Measurements from ENCODE around the gene ALPG. TPM values are rescaled to one million over a fixed set of nuclear protein-coding genes. Genes with fewer than 3 reads are reported as not detected.
"Not testable (repeated sequence)": the region's sequence is repeated elsewhere in the genome, so short reads cannot be mapped to it uniquely, and the experiment has no call there.

The ALPG gene
- polyA plus RNA-seq, 10 donors: 0.17 to 0.30 TPM; not detected in 8

DNA sequence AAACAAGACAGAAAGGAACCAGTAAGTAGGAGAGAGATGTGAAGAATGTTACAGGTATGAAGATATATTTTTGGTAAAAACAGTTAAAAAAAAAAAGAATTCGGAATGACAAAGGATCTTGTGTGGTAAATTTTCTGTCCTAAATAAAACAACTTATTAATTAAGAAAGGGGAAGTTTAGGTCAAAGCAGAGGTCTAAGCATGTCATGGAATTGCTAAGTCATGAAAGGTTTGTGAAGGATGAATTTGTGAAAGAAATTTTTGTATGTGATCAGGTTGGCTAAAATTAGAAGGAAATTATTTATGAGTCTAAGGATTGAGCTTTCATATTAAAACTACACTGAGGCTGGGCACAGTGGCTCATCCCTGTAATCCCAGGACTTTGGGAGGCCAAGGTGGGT is 11.1 kb upstream of the ALPG start:
- no peak for DNase-seq

DNA sequence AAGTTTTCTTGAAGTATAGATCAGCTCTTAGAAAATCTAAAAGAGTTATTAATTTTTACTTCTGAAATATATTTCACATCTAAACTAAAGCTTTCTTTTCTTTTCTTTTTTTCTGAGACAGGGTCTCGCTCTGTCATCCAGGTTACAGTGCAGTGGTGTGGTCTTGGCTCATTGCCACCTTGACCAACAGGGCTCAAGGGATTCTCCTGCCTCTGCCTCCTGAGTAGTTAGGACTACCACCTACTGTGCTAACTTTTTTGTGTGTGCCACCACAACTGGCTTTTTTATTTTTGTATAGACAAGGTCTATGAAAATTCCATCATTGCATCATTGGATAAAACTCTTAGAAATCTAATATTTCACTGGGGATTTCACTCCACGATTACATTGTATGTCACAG is 10.0 kb upstream of the ALPG start:
- DNase-seq: no peak

DNA sequence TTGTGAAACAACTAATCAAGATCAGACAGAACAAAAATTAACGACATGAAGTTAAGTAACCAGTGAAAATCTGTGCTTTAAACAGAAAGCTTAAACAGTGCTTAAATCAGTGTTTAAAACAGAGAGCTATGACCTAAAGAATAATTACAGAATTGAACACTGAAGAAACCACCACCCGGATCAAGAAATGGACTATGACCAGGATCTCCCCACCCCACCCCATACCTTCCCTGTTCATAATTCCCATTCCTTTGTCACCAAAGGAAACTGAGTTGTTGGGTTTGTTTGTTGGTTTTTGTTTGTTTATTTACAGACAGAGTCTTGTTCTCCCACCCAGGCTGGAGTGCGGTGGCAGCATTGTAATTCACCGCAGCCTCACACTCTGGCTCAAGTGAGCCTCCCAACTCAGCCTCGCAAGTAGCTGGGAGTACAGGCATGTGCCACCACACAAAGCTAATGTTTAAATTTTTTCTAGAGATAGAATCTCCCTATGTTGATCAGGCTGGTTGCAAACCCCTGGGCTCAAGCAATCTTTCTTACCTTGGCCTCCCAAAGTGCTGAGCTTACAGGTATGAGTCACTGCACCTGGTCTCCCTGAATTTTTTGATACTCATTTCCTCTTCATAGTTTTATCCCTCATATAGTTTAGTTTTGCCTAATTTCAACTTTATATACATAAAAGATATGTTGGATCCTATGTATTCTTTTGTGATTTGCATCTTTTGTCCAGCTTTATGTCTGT is 8.2 kb upstream of the ALPG start:
- no peak for DNase-seq

DNA sequence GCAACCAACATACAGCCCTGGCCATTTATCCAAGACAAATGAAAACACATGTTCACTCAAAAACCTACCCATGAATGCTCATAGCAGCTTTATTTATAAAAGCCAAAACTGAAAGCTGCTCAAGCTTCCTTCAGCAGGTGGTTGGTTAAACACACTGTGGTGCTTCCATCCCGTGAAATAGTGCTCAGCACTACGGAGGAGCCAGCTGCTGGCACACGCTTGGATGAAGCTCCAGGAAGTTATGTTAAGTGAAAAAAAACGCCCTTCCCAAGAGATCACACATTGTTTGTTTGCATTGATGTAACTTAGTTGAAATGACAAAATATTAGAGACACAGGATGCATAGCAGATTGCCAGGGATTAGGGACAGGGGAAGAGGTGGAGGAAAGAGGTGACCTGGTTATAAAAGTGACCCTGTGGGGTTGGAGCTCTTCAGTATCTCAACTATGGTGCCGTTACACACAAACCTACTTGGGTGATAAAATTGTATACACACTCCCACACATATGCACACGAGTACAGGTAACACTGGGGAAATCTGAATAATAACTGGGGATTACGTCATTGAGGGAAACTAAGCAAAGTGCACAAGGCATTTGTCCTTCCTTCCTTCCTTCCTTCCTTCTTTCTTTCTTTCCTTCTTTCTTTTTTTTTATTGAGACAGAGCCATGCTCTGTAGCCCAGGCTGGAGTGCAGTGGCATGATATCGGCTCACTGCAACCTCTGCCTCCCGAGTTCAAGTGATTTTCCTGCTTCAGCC is 6.2 kb upstream of the ALPG start:
- no peak for DNase-seq

DNA sequence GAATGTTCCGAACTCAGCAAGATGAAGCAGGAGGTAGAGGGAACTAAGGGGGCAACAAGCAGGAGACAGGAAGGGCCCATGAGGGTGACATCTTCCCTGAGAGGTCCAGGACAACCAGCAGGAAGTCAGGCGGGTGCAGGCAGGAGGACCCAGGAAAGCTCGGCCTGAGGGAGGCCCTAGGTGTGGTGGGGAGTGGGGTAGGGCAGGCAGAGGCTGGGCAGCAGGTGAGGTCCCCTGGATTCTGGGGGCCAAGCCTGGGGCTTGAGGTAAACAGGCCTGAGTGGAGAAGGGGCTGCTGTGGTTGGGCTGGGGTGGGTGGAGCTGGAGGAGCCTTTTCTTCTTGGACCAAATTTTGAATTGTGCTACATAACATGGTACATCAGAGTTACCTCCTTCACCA is 4.1 kb upstream of the ALPG start:
- DNase-seq: no peak

DNA sequence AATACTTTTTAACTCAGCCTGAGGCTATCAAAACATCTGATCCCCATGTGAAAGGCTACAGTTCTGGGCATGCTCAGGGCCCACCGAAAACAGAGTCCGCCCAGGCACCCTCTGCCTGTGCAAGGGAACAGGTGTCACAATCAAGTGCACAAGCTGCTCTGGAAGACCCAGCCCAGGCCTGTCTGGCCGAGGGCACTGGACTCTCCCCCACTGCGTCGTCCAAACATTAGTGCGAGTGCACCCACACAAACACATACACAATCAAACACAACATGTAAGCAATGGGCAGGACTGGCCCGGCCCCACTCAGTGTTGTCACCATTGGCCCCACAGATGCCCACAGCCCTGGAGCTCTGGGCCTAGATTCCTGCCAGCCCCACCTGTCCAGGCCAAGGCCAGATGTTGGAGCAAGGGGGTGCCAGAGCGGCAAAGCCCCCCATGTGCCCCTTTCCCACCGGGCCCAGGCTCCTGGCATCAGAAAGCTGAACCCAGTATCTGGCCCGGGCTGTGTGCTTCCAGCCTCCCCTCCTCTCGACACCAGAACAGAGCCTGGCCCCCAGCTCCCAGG is 617 bp upstream of the ALPG start:
- no peak for DNase-seq

DNA sequence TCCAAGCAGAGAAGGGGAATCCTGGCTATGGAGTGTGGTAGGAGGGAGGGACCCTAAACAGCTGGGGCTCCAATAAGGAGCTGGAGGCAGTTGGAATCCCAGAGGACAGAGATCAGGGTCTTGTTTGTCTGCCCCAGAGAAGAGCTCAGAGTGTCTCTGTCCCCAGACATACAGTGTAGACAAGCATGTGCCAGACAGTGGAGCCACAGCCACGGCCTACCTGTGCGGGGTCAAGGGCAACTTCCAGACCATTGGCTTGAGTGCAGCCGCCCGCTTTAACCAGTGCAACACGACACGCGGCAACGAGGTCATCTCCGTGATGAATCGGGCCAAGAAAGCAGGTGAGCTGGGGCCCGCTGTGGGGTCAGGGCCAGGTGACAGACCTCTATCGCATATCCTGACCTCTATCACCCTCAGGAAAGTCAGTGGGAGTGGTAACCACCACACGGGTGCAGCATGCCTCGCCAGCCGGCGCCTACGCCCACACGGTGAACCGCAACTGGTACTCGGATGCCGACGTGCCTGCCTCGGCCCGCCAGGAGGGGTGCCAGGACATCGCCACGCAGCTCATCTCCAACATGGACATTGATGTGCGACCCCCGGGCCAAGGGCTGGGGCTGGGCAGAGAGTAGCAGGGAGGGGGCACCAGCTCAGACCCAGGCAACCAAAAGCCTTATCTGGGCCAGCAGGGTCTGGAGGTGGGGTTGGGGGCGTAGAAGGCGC is 945 bp downstream of the ALPG start:
- DNase-seq: not testable (repeated sequence)

DNA sequence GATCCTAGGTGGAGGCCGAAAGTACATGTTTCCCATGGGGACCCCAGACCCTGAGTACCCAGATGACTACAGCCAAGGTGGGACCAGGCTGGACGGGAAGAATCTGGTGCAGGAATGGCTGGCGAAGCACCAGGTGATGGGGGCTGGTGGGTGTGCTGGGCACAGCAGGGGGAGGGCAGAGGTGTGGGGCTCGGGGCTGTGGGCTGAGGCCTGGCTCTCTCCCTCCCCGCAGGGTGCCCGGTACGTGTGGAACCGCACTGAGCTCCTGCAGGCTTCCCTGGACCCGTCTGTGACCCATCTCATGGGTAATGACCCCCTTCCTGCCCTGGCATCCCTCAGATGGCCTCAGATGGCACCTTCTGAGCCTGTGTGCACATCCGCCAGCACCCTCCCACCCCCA is 1.6 kb downstream of the ALPG start:
- not testable (repeated sequence) for DNase-seq

DNA sequence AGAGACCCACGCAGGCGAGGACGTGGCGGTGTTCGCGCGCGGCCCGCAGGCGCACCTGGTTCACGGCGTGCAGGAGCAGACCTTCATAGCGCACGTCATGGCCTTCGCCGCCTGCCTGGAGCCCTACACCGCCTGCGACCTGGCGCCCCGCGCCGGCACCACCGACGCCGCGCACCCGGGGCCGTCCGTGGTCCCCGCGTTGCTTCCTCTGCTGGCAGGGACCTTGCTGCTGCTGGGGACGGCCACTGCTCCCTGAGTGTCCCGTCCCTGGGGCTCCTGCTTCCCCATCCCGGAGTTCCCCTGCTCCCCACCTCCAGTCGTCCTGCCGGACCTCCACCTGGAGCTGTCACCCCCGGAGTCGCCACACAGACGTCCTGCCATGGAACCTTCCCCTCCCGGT is 3.0 kb downstream of the ALPG start:
- not testable (repeated sequence) for DNase-seq

DNA sequence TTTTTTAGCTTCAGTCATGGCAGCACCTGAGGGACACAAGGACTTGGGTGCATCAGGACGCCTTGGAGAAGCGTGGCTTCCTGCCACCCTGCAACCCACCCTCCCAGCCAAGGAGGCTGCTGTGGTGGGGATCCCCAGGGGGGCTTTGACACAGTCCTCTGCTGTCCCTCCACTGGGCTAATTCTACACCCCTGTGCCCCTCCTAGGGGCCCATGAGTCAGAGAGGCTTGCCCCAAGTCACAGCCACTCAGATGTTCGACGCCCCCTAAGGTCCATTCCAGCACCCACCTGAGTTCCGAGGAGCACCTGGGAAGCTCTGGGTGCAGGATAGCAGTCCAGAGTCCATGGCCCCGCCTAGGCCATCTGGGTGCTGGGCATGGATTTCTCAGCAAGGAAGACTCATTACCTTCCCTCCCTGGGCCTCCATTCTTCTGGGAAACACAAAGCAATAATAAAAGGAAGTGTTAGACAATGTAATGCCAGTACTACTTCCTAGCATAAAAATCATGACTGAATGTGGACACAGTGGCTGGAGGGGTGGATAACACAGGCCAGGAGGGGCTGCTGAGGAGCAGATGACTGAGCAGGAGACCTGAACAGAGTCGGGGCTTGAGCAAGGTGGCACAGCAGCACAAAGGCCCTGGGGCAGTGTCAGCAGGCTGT is 3.7 kb downstream of the ALPG start:
- DNase-seq: no peak

DNA sequence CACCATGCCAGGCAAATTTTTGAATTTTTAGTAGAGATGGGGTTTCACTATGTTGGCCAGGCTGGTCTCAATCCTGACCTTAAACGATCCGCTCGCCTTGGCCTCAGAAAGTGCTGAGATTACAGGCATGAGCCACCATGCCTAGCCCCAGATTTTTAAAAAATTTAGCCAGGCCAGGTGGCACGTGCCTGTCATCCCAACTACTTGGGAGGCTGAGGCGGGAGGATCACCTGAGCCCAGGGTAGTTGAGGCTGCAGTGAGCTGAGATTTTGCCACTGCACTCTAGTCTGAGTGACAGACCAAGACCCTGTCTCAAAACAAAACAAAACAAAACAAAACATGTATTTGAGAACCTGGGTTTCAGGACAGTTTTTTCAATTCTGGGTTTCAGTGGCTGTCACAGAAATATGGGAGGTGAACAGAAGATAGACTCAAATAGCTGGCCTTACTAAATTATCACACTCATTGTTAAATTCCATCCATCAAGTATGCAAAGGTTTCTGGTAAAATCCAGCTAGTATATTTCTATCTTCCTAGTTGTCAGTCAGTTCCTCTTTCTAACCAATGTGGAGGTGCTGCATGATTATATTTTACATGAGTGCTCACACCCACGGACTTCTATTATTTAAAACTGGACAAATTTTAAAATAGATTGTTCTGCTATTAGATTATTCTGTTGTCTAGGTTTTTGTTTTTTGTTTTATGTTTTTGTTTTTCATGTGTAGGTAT is 5.4 kb downstream of the ALPG start:
- DNase-seq: no peak

DNA sequence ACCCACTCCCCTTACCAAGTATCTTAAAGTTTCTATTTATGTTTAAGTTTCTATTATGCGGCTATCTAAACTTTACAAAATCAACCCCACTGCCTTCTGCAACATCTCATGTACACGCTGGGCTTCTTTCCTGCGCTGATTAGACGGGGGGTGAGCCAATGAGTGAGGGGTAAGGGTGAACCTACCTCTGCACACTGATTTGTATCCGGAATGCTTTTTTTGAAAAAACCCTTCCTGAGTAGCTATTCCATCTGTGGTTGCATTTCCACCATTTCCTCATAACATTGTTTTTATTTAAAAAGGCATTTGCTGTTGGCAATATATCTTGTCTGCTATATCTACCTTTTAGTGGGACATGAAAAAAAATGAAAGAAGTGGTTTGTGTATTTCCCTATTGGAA is 6.3 kb downstream of the ALPG start:
- no peak for DNase-seq

DNA sequence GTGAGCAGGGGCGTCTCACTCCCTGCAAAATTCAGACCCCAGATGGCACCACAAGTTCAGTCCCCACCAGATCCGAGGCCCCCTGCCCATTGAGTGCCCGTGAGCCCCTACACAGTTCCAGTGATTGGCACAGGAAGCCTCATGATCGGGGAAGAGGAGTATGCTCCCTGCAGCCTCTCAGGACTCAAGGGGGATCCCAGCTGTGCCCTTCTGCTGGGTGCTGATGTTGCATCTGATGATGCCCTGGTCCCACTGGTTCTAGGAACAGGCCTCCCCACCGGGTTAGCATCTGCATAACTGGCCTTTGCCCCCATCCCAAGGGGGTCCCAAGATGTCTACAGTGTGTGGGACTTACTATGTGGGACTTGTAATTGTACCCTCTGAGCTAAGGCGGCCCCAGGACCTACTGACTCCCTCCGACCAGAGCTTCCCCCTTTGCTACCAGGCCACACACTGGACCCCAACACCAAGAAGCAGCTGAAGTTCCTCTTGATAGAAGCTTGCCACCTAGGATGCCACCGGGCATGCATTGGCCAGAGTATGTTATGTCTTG is 8.6 kb downstream of the ALPG start:
- DNase-seq: no peak

DNA sequence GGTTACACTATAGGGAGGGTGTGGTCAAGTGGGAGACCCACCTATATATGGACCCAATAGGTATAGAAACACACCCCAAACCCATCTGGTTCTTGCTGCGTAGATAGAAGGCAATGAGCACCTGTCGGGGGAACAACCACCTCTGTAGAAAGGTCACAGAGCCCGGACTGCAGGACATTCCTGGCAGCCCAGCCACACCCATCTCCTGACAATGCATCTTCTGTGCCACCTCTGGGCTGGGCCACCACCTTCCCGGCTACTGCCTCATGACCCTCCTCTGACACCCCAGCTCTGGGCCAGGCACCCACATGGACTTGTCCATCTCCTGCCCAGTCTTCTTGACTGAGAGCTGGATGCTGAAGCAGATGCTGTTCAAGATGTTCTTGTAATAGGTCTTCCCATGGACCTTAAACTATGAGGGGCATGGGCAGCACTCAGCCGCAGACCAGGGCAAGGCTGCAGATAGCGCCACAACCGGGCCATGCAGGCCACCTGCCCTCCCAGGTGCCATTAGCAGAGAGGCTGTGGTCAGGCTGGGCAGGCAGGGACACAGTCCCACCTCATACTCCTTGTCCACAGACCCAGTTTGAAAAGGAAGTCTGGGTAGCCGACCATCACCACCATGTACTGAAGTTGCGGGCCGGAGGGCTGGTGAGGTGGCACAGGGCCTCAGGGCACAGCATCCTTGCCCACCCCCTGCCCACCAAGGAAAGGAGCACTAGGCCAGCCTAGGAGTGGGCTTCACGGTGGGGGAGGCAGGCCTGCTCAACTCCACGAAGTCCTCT is 9.3 kb downstream of the ALPG start:
- DNase-seq: no peak

DNA sequence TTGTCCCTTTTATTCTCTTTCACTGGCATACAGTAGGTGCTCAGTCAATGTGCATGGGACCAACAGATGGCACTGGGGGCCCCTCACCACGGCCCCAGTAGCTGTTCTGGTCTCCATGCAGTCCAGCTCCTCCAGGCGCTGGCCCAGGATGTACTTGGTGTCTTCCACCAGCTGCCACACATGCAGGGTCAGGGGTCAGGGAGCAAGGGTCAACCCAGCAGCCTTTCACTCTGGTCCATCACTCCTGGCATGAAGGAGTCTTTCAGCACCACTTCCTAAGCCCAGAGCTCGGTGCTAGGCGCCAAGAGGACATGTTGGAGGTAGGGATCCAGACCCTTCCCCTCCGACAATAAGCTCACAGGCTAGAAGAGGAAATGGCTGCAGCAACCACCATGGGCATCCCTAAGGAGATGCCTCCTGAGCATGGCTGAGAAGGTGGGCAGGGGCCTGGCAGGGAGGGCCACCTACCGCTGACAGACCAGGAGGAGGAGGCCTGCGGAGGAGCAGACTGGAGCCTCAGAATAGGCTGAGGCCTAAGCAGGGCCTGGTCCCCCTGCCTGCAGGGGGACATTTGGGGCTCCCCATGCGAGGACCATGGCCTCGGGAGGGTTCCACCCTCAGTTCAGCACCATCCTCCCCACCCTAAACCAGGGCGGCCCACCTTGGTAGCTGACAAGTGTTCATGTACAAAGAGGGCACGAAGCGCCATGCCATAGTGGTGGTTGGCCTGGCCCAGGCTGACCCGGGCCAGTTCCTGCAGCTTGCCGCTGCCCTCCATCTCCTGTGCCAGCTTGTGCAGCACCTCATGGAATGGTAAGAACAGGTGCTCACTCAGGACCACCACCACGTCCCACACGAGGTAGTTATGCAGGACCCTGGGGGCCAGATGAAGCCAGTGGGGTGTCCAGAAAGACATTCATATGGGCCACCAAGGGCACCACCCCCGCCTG is 10.2 kb downstream of the ALPG start:
- no peak for DNase-seq

DNA sequence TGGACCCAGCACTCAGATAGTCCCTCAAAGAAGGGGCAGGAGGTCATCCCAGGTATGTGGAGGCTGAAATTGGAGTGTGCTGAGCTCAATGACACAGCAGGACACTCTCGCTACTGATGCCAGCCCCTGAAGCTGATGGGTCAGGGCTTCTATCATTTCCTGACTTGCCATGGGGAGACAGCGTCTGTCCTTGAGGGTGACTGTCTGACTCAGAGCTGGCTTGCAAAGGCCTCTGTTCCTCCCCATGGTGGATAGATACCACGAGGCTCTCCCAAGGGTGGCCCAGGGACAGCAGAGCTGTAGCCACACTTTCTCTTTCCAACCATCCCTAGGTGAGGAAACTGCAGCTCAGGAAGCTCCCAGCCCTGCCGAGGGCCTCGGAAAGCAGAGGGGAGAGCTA is 10.8 kb downstream of the ALPG start:
- DNase-seq: no peak

DNA sequence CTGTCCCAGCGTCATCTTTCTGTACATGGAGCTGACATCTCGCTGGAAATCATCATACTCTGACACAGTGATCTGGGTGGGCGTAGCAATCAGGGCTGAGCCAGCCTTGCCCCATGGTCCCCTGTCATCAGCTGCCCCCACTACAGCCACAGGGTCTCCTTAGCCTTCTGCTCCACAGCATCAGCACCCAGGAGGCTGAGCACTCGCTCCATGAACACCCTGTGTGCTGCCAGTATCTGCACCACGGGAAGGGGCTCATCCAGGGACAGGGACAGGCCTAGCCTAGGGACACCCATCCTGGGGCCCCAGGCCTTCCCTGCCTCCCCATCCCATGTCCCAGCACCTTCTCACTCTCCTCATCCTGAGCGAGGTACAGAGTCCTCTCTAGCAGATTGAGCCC is 11.4 kb downstream of the ALPG start:
- DNase-seq: no peak

DNA sequence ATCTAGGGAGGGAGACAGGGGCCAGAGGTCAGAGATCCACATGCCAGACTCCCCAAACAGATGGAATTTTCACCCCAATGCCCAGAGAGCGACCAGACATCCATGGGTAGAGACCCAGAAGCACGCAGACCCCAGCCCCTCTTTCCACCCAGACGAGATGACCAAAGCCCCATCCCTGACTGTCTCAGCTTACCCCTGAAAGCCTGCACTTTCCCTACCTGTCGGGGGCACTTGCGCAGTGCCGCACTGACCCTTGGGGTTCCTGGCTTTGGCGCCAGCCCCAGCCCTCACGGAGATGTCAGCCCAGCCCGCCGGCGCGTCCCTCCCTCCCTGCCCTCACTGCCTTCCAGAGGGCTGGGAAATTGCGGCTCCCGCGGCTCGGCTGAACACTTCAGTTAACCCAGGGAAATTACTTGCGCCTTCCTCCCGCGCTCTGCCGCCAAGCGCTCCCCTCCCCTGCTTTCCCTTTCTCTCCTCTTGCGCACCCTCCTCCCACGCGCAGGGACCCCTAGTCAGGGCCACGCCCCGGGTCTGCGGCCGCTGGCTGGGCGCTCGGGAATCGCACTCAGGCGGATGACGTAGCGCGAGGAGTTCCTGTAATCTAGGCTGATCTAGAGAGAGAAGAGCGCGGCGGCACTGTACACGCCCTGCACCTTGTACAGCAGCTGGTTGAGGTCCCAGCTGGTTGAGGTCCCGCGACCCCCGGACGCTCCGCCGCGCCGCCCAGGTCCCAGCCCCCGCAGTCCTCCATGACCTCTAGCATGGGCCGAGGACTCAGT is 12.0 kb downstream of the ALPG start:
- DNase-seq: peak in 1 of 3 donors; percentile 55
